H9 (cell line): Measurements from ENCODE around the gene ARAP1. TPM values are rescaled to one million over a fixed set of nuclear protein-coding genes. Genes with fewer than 3 reads are reported as not detected.

ENCODE experiments used
- DNase-seq: peaks from one replicate; pipeline ENCODE4 v3.0.0-alpha.2; 2017
- H2AFZ ChIP-seq: one replicate; pipeline ENCODE4 v1.6.1; 2013; ENCODE audit warnings: mild to moderate bottlenecking, low read length, control low read depth, moderate library complexity
- H2AK5ac ChIP-seq: 2 replicates; pipeline ENCODE4 v1.6.1; 2013; ENCODE audit warnings: low read length, control low read depth, mixed read lengths; ENCODE audit not compliant: insufficient read length
- H2BK120ac ChIP-seq: one replicate; pipeline ENCODE4 v1.6.1; 2013; ENCODE audit warnings: low read depth, mild to moderate bottlenecking, low read length, control low read depth, inconsistent platforms; ENCODE audit not compliant: poor library complexity, severe bottlenecking
- H2BK12ac ChIP-seq: 2 replicates; pipeline ENCODE4 v1.6.1; 2013; ENCODE audit warnings: low read length, control low read depth, mixed read lengths, low read depth; ENCODE audit not compliant: insufficient read length
- H2BK15ac ChIP-seq: 2 replicates; pipeline ENCODE4 v1.6.1; 2013; ENCODE audit warnings: low read depth, low read length, control low read depth
- H2BK20ac ChIP-seq: one replicate; pipeline ENCODE4 v1.6.1; 2013; ENCODE audit warnings: low read depth, mild to moderate bottlenecking, low read length, control low read depth, inconsistent platforms; ENCODE audit not compliant: poor library complexity, severe bottlenecking
- H2BK5ac ChIP-seq: 2 replicates; pipeline ENCODE4 v1.6.1; 2013; ENCODE audit warnings: low read length, control low read depth, mixed read lengths; ENCODE audit not compliant: insufficient read length
- H3K14ac ChIP-seq: 2 replicates; pipeline ENCODE4 v1.6.1; 2013; ENCODE audit warnings: low read length, control low read depth; ENCODE audit not compliant: insufficient read depth
- H3K18ac ChIP-seq: 2 replicates; pipeline ENCODE4 v1.6.1; 2013; ENCODE audit warnings: low read depth, mild to moderate bottlenecking, mixed read lengths, low read length, control low read depth; ENCODE audit not compliant: insufficient read length
- H3K23ac ChIP-seq: 2 replicates; pipeline ENCODE4 v1.6.1; 2013; ENCODE audit warnings: low read length, control low read depth, mixed read lengths, low read depth; ENCODE audit not compliant: insufficient read length
- H3K23me2 ChIP-seq: 2 replicates; pipeline ENCODE4 v1.6.1; 2013; ENCODE audit warnings: low read depth, mild to moderate bottlenecking, mixed read lengths, low read length, control low read depth; ENCODE audit not compliant: insufficient read length, poor library complexity, severe bottlenecking
- H3K27ac ChIP-seq: 2 replicates; pipeline ENCODE4 v1.5.1; 2013; ENCODE audit warnings: low read length, control low read depth, mixed read lengths, low read depth; ENCODE audit not compliant: insufficient read length
- H3K27me3 ChIP-seq: 2 replicates; pipeline ENCODE4 v1.6.1; 2013; ENCODE audit warnings: low read length, control low read depth, inconsistent platforms; ENCODE audit not compliant: insufficient read depth
- H3K4ac ChIP-seq: 2 replicates; pipeline ENCODE4 v1.6.1; 2013; ENCODE audit warnings: low read depth, mild to moderate bottlenecking, control low read depth, inconsistent platforms, low read length, moderate library complexity
- H3K4me1 ChIP-seq: 2 replicates; pipeline ENCODE4 v1.6.1; 2013; ENCODE audit warnings: low read length, control low read depth, inconsistent platforms; ENCODE audit not compliant: insufficient read depth
- H3K4me2 ChIP-seq: 2 replicates; pipeline ENCODE4 v1.6.1; 2013; ENCODE audit warnings: low read length, control low read depth, mixed read lengths; ENCODE audit not compliant: insufficient read length, insufficient read depth
- H3K56ac ChIP-seq: 2 replicates; pipeline ENCODE4 v1.6.1; 2013; ENCODE audit warnings: low read depth, mild to moderate bottlenecking, mixed read lengths, low read length, control low read depth; ENCODE audit not compliant: insufficient read length
- H3K79me1 ChIP-seq: 2 replicates; pipeline ENCODE4 v1.6.1; 2013; ENCODE audit warnings: low read depth, mild to moderate bottlenecking, moderate library complexity, low read length, control low read depth, inconsistent platforms; ENCODE audit not compliant: insufficient read depth, poor library complexity, severe bottlenecking
- H3K79me2 ChIP-seq: 2 replicates; pipeline ENCODE4 v1.6.1; 2013; ENCODE audit warnings: low read length, control low read depth, inconsistent platforms; ENCODE audit not compliant: insufficient read depth
- H3K9ac ChIP-seq: 2 replicates; pipeline ENCODE4 v1.6.1; 2013; ENCODE audit warnings: low read length, control low read depth, mixed read lengths; ENCODE audit not compliant: insufficient read length; ENCODE audit errors: extremely low read depth
- H3K9me3 ChIP-seq: one replicate; pipeline ENCODE4 v1.6.1; 2013; ENCODE audit warnings: low read depth, low read length, inconsistent platforms; ENCODE audit not compliant: control insufficient read depth
- H3T11ph ChIP-seq: one replicate; pipeline ENCODE4 v1.6.1; 2013; ENCODE audit warnings: mild to moderate bottlenecking, low read length, control low read depth, inconsistent platforms
- H4K20me1 ChIP-seq: one replicate; pipeline ENCODE4 v1.6.1; 2013; ENCODE audit not compliant: control insufficient read depth, insufficient read length, insufficient read depth
- H4K5ac ChIP-seq: 2 replicates; pipeline ENCODE4 v1.6.1; 2013; ENCODE audit warnings: low read depth, mild to moderate bottlenecking, mixed read lengths, low read length, control low read depth; ENCODE audit not compliant: insufficient read length
- H4K8ac ChIP-seq: replicated peaks from 2 replicates; pipeline ENCODE4 v1.6.1; 2013; ENCODE audit warnings: low read length, control low read depth, mixed read lengths, low read depth; ENCODE audit not compliant: insufficient read length
- H4K91ac ChIP-seq: 2 replicates; pipeline ENCODE4 v1.6.1; 2013; ENCODE audit warnings: low read depth, mild to moderate bottlenecking, moderate library complexity, mixed read lengths, low read length, control low read depth; ENCODE audit not compliant: insufficient read length
- H3K27ac Mint-ChIP-seq, 3 experiments: 2 replicates in 2 of 3; 3 replicates in 1 of 3; pipeline ENCODE4 v1.8.0; 2020 to 2021; ENCODE audit warnings: mixed read lengths in 3 of 3, mild to moderate bottlenecking in 1 of 3, moderate library complexity in 1 of 3
- H3K27me3 Mint-ChIP-seq: 2 replicates; pipeline ENCODE4 v1.8.0; 2021; ENCODE audit warnings: low read depth, mild to moderate bottlenecking, moderate library complexity, mixed read lengths
- H3K36me3 Mint-ChIP-seq, 3 experiments: 2 replicates in 2 of 3; 3 replicates in 1 of 3; pipeline ENCODE4 v1.8.0; 2020 to 2021; ENCODE audit warnings: low read depth in 3 of 3, mixed read lengths in 3 of 3; ENCODE audit not compliant: insufficient read depth in 1 of 3
- H3K4me1 Mint-ChIP-seq, 2 experiments: 2 replicates each; pipeline ENCODE4 v1.8.0; 2020; ENCODE audit warnings: mixed read lengths in 2 of 2
- H3K4me3 Mint-ChIP-seq, 2 experiments: 2 replicates in 1 of 2; 3 replicates in 1 of 2; pipeline ENCODE4 v1.8.0; 2020 to 2021; ENCODE audit warnings: mild to moderate bottlenecking in 2 of 2, mixed read lengths in 2 of 2, moderate library complexity in 1 of 2
- H3K9me3 Mint-ChIP-seq, 2 experiments: 2 replicates in 1 of 2; 3 replicates in 1 of 2; pipeline ENCODE4 v1.8.0; 2020; ENCODE audit warnings: mild to moderate bottlenecking in 2 of 2, mixed read lengths in 2 of 2, moderate library complexity in 1 of 2
- CTCF ChIP-seq: fragments of 200-600 bp; sonication (generic); conservative IDR thresholded peaks from 3 replicates; pipeline ENCODE4 v1.8.0; 2021; ENCODE audit warnings: antibody characterized with exemption, mild to moderate bottlenecking
- WGBS: extraction: QIAGEN DNeasy Blood & Tissue Kit; methylation state at CpG from one replicate; pipeline ENCODE4 v1.1.7; 2013; ENCODE audit warnings: missing lambda C conversion rate, low lambda C conversion rate, mixed read lengths; ENCODE audit not compliant: insufficient read length; ENCODE audit errors: extremely low coverage; 5-methylcytosine and 5-hydroxymethylcytosine counted together
- total RNA-seq: library from RNA; stranded (reverse); gene quantifications from 2 replicates; pipeline ENCODE4 v1.2.1, GENCODE V29; 2021

The ARAP1 gene
- total RNA-seq, 1 experiment from 2014 or later = 59.4 TPM

GRCh38 chr11:72646472-72646871 is 105.7 kb downstream of the ARAP1 start:
- no peak overlapping the region for H3T11ph ChIP-seq
- H3K4ac ChIP-seq = no peak overlapping the region
- no peak overlapping the region for H2BK120ac ChIP-seq
- no peak for DNase-seq
- no peak overlapping the region for H3K14ac ChIP-seq
- H3K4me1 ChIP-seq = no peaks in the 10 kb centered on the region
- H4K5ac ChIP-seq = no peak overlapping the region
- H3K56ac ChIP-seq = no peak overlapping the region
- Mint-ChIP-seq H3K27me3 (peaks cover 45% of the 10 kb centered on the region), H3K27ac (no peak overlapping the region), H3K4me1 (no peaks in the 10 kb centered on the region; a peak in 1 of 4 replicates), H3K4me3 (no peak overlapping the region), H3K9me3 (no peaks in the 10 kb centered on the region), H3K36me3 (no peaks in the 10 kb centered on the region)
- H4K8ac ChIP-seq = no peak overlapping the region
- no peak overlapping the region for H3K23ac ChIP-seq
- no peaks in the 10 kb centered on the region for H3K9me3 ChIP-seq
- H3K79me2 ChIP-seq = no peaks in the 10 kb centered on the region
- H2AFZ ChIP-seq = no peak overlapping the region
- no peaks in the 10 kb centered on the region for H4K20me1 ChIP-seq
- H3K27me3 ChIP-seq = peaks cover 5% of the 10 kb centered on the region; the same call in 1 of the 2 replicates
- no peak overlapping the region for H4K91ac ChIP-seq
- no peak overlapping the region for H3K4me2 ChIP-seq
- no peak overlapping the region for H3K27ac ChIP-seq
- no peak overlapping the region for H2BK5ac ChIP-seq
- H2BK15ac ChIP-seq = no peak overlapping the region
- no peak overlapping the region for H2AK5ac ChIP-seq
- H3K9ac ChIP-seq = no peak overlapping the region
- peaks cover 11% of the 10 kb centered on the region for H3K23me2 ChIP-seq
- no peaks in the 10 kb centered on the region for H3K79me1 ChIP-seq
- no peak overlapping the region for H3K18ac ChIP-seq
- H2BK12ac ChIP-seq = no peak overlapping the region
- H2BK20ac ChIP-seq = no peak overlapping the region
- no peak for TF ChIP-seq CTCF
- no CpG with 5 or more reads among the region's 2 CpGs for WGBS
